HFFc6 (cell line): Measurements from ENCODE around the gene PITPNM1. TPM values are rescaled to one million over a fixed set of nuclear protein-coding genes. Genes with fewer than 3 reads are reported as not detected.
"Not testable (repeated sequence)": the region's sequence is repeated elsewhere in the genome, so short reads cannot be mapped to it uniquely, and the experiment has no call there.

ENCODE experiments used
- DNase-seq: peaks from one replicate; pipeline ENCODE4 v3.0.0-alpha.2; 2018
- H3K27ac Mint-ChIP-seq: 2 replicates; pipeline ENCODE4 v1.8.0; 2020; ENCODE audit warnings: mild to moderate bottlenecking, mixed read lengths
- H3K27me3 Mint-ChIP-seq: 2 replicates; pipeline ENCODE4 v1.8.0; 2021; ENCODE audit warnings: mild to moderate bottlenecking, moderate library complexity, mixed read lengths; ENCODE audit not compliant: insufficient read depth
- H3K36me3 Mint-ChIP-seq: 2 replicates; pipeline ENCODE4 v1.8.0; 2021; ENCODE audit warnings: low read depth, mixed read lengths
- H3K4me1 Mint-ChIP-seq: 2 replicates; pipeline ENCODE4 v1.8.0; 2020; ENCODE audit warnings: low read depth, mixed read lengths
- H3K4me3 Mint-ChIP-seq: 2 replicates; pipeline ENCODE4 v1.8.0; 2020; ENCODE audit warnings: mild to moderate bottlenecking, moderate library complexity, mixed read lengths
- H3K9me3 Mint-ChIP-seq: 2 replicates; pipeline ENCODE4 v1.8.0; 2020; ENCODE audit warnings: mild to moderate bottlenecking, mixed read lengths
- CTCF ChIP-seq: fragments of 200-600 bp; sonication (generic); IDR thresholded peaks from 2 replicates; pipeline ENCODE4 v1.5.0; 2021; ENCODE audit warnings: antibody characterized with exemption, mild to moderate bottlenecking
- long read RNA-seq: library from polyadenylated mRNA; unstranded; transcript quantifications from one replicate; pipeline ENCODE4 v2.0.0, GENCODE V29; 2019
- total RNA-seq, 6 experiments: library from RNA; stranded (reverse); fragmentation: NEBNext Ultra II Directional; extraction: Animal tissue kit (Norgen Biotek cat#: 25700); gene quantifications; 2 replicates in 1 of 6; 3 replicates in 5 of 6; pipeline ENCODE4 v1.2.3, GENCODE V29; 2021

The PITPNM1 gene
- 10 to 100 TPM; 19.6 to 30.3 (median 23.5) TPM for total RNA-seq
- long read RNA-seq, partial matches to known transcripts: 3 of 3 reads
- long read RNA-seq, other reads (novel, unspliced or antisense): 0 of 3 reads

DNA sequence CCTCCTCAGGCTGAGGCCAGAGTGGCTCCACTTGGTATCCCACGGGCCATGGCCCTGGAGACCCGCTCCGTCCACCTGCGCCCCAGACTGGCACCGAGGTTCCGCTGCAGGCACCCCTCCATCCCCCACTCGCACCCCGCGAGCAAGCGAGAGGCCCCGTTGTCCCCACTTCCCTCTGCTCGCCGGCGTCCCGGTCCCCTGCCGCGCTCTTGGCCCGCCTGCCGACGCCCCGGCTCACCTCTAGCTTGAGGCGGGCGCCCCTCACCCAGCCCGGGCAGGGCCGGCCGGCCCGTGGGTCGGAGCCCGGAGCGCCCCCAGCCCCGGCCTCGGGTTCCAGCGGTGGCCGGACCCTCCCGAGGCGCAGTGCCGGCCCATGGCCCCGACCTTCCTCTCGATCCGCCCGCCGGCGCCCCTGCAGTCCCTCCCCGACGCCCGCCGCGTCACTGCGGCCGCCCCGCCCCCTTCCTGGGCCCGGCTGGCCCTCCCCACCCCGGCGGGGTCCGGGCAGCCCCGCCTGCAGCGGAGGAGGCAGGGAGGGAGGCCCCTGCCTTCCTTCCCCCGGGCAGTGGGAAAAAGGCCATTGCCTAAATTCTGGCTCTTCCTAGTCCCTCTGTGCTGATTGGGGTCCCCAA lies at the start of gene PITPNM1:
Gene PITPNM1, minus strand, starts transcription at position 414 of the 632 bp plus-strand sequence. CDS start 1,183 bp downstream, outside the sequence.
- peaks cover 11% of the 10 kb centered on the region for H3K27me3 Mint-ChIP-seq

GRCh38 chr11:67551697-67552096 lies 46.5 kb upstream of the PITPNM1 start:
- Mint-ChIP-seq H3K27me3 (peaks cover 11% of the 10 kb centered on the region), H3K36me3 (peaks cover 18% of the 10 kb centered on the region), H3K9me3 (peaks cover 21% of the 10 kb centered on the region)
- DNase-seq, H3K4me3 Mint-ChIP-seq, H3K27ac Mint-ChIP-seq, H3K4me1 Mint-ChIP-seq: not testable (repeated sequence)

More for the DNA sequence above, at the start of gene PITPNM1:
- Mint-ChIP-seq H3K9me3 (no peaks in the 10 kb centered on the region), H3K4me3 (peak within 1 kb of the TSS; percentile 89), H3K4me1 (peaks cover 45% of the 10 kb centered on the region), H3K36me3 (peaks cover 9% of the 10 kb centered on the region), H3K27ac (peak within 1 kb of the TSS; percentile 91)
- DNase-seq: no peak
- TF ChIP-seq CTCF: no peak

GRCh38 chr11:67551127-67551526 lies 46.0 kb upstream of the PITPNM1 start:
- Mint-ChIP-seq H3K4me3 (no peak overlapping the region), H3K4me1 (no peaks in the 10 kb centered on the region), H3K36me3 (peaks cover 18% of the 10 kb centered on the region), H3K27ac (no peak overlapping the region), H3K9me3 (peaks cover 21% of the 10 kb centered on the region), H3K27me3 (peaks cover 12% of the 10 kb centered on the region)
- TF ChIP-seq CTCF: no peak
- no peak for DNase-seq

- Mint-ChIP-seq H3K27me3 (peaks cover 22% of the 10 kb centered on the region), H3K4me1 (no peaks in the 10 kb centered on the region), H3K9me3 (peaks cover 21% of the 10 kb centered on the region), H3K27ac (no peak overlapping the region), H3K4me3 (no peak overlapping the region), H3K36me3 (peaks cover 18% of the 10 kb centered on the region)
- no peak for DNase-seq
- TF ChIP-seq CTCF: no peak
These were observed 43.5 kb upstream of the PITPNM1 start for GRCh38 chr11:67548555-67549110.

DNA sequence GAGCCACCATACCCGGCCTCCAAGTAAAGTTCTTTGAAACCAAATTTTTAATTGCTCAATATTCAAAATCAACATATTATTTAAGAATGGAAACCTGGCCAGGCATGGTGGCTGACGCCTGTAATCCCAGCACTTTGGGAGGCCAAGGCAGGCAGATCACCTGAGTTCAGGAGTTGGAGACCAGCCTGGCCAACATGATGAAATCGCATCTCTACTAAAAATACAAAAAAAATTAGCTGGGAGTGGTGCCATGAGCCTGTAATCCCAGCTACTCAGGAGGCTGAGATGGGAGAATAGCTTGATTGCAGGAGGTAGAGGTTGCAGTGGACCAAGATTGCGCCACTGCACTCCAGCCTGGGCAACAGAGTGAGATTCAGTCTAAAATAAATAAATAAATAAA lies 42.9 kb upstream of the PITPNM1 start:
- Mint-ChIP-seq H3K9me3 (peaks cover 21% of the 10 kb centered on the region), H3K27me3 (peaks cover 22% of the 10 kb centered on the region), H3K36me3 (peaks cover 18% of the 10 kb centered on the region)
- H3K27ac Mint-ChIP-seq, H3K4me3 Mint-ChIP-seq, DNase-seq, H3K4me1 Mint-ChIP-seq: not testable (repeated sequence)

DNA sequence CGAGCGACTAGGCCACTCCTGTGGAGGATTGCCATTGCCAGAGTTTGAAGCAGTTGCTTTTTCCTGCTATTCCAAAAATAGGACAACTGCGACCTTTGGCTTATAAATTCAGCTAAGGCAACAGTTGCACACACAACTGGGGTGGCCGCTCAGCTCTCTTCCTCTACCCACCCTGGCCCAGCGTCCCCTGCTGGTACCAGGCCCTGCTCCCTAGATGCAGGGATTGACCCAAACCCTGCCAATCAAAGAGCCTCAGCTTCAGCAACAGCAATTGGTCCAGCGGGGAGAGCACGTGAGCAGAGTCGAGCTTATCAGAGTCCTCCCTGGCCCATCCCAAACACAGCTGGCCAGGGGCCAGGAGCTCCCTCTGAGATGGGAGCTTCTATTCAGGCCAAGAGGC lies 40.1 kb upstream of the PITPNM1 start:
- Mint-ChIP-seq H3K27ac (no peak overlapping the region), H3K27me3 (peaks cover 22% of the 10 kb centered on the region), H3K36me3 (no peaks in the 10 kb centered on the region), H3K4me1 (no peaks in the 10 kb centered on the region), H3K9me3 (no peaks in the 10 kb centered on the region), H3K4me3 (no peak overlapping the region)
- TF ChIP-seq CTCF: peak; percentile 10; the same call in 1 of the 2 replicates
- DNase-seq: no peak
